Measurements from ENCODE around the gene RAPGEF6. TPM values are rescaled to one million over a fixed set of nuclear protein-coding genes. Genes with fewer than 3 reads are reported as not detected.

RAPGEF6 gene
- total RNA-seq, 1 donor from 2014 or later = 66.5 TPM

GRCh38 chr5:131541071-131541470 is 94.0 kb downstream of the RAPGEF6 start:
- DNase-seq = no peak

GRCh38 chr5:131539251-131539650 is 95.8 kb downstream of the RAPGEF6 start:
- no peak for DNase-seq

DNA sequence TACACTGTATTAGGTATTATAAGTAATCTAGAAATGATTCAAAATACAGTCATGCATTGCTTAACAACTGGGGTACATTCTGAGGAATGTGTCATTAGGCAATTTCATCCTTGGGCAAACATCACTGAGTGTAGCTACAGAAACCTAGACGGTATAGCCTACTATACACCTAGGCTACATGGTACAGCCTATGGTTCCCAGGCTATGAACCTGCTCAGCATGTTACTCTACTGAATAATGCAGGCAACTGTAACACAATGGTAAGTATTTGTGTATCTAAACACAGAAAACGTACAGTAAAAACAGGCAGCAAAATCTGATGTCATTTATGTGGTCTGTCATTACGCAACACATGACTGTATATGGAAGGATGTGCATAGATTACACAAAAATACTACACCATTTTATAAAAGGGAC is 96.8 kb downstream of the RAPGEF6 start:
- no peak for DNase-seq

- no peak for DNase-seq
Observed at GRCh38 chr5:131536850-131537448, 98.1 kb downstream of the RAPGEF6 start.

DNA sequence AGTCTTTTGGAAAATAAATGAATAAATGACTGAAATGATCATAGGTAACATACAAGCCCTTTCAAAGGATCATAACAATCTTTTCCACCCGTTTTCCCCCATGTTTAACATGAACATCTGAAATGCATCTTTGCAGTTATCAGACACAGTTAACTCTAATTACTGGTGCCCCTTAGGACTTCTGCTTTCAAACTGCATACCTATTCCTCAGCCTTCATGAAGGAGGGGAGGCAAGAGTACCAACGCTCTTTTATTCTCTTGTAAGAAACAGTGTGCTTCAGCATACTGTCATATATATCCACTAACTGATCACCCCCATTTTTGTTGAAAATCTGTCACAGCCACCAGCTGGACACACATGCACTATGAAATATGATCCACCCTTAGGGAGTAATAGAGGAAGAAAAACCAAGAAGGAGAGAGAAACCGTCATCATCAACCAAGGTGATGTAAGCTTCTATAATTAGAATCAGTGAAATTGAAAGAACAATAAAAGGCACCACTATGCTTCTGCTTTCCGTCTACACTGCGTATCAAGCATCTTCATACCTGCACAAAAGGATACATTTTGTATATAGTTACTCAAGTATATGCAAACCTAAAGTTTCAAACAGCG is 98.7 kb downstream of the RAPGEF6 start:
- peak; percentile 70 for DNase-seq

DNA sequence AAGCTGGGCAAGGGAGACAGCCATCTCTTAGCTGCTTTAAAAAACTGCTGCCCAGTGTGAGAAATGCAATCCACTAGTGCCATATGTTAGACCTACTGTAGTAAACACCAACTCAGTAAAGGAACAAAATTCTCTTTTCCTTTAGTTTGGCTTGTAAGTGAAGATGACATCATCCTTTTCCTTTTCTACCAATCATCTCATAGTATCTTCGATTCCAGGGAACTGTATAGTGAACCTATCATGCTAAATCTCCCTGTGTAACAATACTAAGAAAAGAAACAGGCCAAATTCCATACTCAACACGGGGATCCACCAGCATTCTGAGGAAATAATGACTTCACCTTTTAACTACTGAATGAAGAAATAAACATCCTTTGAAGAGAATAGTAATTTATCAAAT is 100.1 kb downstream of the RAPGEF6 start:
- no peak for DNase-seq

DNA sequence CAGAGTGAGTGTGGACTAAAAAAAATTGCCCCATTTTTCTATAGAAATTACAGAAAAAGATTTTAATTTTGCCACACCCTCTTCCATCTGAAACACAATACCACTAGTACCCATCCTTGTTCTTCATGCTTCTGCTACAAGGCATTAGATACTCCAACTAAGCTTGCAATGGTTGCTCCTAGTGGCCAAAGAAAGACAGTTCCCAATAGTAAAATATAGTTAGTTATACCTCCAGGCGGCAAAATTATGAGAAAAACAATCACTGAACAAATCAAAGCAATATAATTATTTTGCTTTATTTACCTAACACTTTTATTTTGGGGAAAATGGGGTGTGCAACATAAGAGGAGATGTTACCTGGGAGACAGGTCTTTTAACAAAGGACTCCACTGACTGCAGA is 101.2 kb downstream of the RAPGEF6 start:
- DNase-seq = no peak

GRCh38 chr5:131532031-131532640 is 102.9 kb downstream of the RAPGEF6 start:
- no peak for DNase-seq

GRCh38 chr5:131530706-131531331 is 104.2 kb downstream of the RAPGEF6 start:
- DNase-seq = no peak

GRCh38 chr5:131528682-131529081 is 106.3 kb downstream of the RAPGEF6 start:
- DNase-seq = no peak

- DNase-seq = no peak
Observed at GRCh38 chr5:131525805-131526204, 109.2 kb downstream of the RAPGEF6 start.

DNA sequence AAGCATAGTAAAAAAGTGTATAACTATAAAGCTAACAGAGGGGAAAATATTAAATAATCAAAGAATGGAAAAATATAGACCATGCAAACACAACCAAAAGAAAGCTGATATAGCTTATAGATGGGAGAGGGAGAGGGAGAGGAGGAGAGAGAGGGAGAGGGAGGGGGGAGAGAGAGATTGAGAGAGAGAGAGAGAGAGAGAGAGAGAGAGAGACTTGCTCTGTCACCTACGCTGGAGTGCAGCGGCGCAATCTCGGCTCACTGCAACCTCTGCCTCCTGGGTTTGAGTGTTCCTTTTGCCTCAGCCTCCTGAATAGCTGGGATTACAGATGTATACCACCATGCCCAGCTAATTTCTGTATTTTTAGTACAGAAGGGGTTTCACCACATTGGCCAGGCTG is 110.6 kb downstream of the RAPGEF6 start:
- DNase-seq = no peak

DNA sequence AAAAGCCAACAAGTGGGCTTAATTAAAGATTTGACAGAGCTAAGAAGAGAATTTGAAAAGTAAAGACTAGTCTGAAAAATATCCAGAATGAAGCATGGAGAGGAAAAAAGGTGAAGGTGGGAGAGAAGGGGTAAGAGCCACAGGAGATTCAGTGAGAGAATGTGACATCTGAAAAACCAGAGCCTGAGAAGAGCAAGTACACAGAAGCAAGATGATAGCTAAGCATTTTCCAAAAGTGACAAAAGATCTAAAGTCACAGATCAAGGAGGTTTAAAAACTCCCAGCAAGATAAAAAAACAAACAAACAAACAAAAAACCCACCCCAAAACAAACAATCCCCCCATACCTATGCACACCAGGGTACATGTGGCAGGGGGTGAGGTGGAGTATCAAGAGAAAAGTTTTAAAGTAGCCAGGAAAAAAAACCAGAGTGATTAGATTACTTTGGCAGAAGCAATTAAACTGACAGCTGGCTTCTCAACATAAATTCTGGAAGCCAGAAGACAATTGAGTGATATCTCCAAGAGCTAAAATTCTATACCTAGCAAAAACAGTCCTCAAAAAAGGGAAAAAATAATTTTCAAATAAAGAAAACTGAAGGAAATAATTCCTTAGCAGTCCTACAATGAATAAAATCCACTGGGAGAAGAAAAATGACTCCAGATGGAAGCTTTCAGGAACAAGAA is 111.4 kb downstream of the RAPGEF6 start:
- DNase-seq = no peak

GRCh38 chr5:131521252-131521651 is 113.8 kb downstream of the RAPGEF6 start:
- DNase-seq = no peak

- no peak for DNase-seq
Observed at GRCh38 chr5:131515348-131515747, 119.7 kb downstream of the RAPGEF6 start.

- DNase-seq = no peak
Observed at GRCh38 chr5:131514316-131515283, 120.4 kb downstream of the RAPGEF6 start.

GRCh38 chr5:131513780-131514179 is 121.2 kb downstream of the RAPGEF6 start:
- DNase-seq = no peak

GRCh38 chr5:131511934-131512333 is 123.1 kb downstream of the RAPGEF6 start:
- no peak for DNase-seq

GRCh38 chr5:131509801-131510200 is 125.2 kb downstream of the RAPGEF6 start:
- DNase-seq = no peak

- no peak for DNase-seq
Observed at GRCh38 chr5:131505237-131505908, 129.7 kb downstream of the RAPGEF6 start.

- DNase-seq = no peak
Observed at GRCh38 chr5:131496400-131496713, 138.7 kb downstream of the RAPGEF6 start.

Data from tongue (tissue), 2 donors.